SKM-1 (cell line): ENCODE data around the gene FAF1.
"Not testable (repeated sequence)": the region's sequence is repeated elsewhere in the genome, so short reads cannot be mapped to it uniquely, and the experiment has no call there.

Source experiments
- DNase-seq: peaks from one replicate; lab custom pipeline; 2025; ENCODE audit not compliant: unreplicated experiment; lab: John Stamatoyannopoulos, UW

The FAF1 gene

DNA sequence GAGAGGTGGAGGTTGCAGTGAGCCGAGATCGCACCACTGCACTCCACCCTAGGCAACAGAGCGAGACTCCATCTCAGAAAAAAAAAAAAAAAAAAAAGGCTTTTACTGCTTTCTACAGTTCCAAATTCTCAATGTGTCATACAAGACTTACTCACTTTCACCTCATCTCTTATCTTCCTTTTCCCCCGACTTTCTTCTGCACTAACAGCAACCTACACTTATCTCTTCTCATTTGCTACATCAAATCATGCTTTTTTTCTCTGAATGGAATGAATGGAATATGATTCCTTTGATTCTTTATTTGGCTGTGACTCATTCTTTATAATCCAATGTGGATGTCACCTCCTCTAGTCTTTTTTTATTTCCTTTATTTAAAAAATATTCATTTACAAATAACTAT lies 368.5 kb downstream of the FAF1 start:
- DNase-seq, result no peak

DNA sequence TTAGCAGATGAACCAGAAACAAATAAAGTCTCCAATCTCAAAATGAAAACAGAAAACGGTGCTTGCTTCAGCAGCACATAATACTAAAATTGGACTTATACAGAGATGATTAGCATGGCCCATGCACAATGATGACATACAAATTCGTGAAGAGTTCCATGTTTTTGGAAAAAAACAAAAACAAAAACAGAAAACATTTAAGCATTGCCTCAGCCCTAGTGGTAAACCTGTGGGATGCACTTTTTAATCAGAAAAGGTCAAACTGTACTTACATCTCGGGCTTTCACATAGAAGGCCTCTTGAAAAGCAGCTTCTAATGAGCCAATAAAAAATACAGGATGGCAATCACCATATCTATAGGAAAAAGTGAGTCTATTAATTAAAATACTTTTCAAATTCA lies 377.7 kb downstream of the FAF1 start:
- DNase-seq, result no peak

DNA sequence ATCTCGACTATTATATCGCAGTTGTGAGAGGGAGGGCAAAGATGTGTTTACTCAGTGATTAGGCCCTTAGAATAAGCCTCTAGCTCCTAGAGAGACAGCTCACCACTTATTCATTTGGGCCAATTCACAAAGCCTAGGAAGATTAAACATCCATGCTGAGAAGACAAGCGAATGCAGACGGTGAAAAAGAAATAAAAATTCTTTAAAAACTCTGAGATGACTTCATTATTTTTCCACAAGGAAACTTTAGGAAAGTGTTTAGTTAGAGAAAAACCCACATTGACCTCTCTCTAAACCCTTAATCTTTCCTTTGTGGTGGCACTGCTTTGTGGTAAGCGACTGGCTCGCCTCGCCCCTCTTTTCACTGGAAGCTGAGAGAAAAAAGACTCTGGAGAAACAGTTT lies 390.0 kb downstream of the FAF1 start:
- no peak for DNase-seq

DNA sequence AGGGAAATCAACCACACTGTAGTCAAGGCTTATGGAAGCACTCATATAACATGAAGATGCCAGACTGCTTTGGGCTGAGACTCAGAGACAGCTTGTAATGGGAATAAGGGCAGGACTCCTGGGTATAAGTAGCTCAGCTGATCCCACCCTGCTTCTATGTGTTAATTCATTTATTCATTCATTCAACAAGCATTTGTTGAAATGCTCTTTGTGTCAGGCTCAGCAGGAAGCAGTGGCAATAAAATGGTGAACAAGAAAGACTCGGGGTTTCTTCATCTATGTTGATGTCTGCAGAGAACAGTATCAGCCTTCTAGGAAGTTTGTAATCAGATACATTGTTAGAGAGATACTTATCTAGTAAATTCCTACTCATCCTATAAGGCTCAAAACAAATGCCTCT lies 391.3 kb downstream of the FAF1 start:
- DNase-seq, result no peak

DNA sequence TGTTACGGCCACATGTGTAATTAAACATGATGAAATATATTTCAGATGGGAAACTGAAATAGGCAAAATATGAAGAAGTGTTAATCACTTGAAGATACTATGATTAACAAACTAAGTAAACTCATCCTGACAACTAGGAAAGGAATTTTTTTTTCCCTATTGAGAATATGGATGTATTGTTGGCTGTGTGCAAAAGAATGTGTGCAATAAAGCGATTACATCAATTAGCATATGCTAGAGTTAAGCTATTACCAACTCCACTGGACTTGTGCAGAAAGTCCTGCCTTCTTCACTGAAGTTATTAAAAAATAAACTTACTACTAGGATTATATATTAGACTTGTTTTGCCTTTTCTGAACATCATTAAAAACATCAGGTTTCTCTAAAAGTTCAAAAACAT lies 393.7 kb downstream of the FAF1 start:
- no peak for DNase-seq

DNA sequence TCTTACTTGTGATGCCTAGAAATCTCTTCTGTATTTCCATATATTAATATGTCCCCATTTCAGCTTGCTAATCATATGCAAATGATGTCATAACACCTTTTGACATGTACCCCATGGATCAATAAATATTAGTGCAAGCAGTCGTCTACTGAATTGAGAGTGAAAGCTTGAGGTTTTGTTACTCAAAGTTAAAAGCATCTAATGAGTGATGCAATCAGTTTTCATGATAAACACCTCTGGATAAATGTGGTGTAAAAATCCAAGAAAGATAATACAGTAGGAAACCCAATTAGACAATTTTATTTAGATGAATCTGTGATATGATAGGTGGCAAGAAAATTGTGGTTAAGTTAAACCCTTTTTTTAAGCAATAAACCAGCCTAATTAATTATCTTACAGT lies 395.6 kb downstream of the FAF1 start:
- no peak for DNase-seq

DNA sequence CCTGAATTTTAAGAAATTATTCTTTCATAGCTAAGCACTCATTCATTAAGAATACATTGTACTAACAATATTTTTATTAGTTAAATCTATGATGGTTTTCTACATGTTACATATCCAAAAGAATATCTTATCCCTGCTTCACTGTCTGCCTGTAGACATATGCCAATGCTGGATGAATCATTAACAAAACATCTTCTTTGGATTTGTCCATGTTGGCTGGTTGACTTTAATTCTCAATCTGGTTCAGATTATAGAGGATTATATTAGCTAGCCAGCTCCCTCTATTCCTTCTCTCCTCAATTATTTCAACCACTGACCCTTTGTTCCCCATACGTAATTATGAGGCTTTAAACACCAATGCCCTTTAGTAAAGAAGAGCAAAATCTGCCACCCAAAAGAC lies 398.0 kb downstream of the FAF1 start:
- no peak for DNase-seq

DNA sequence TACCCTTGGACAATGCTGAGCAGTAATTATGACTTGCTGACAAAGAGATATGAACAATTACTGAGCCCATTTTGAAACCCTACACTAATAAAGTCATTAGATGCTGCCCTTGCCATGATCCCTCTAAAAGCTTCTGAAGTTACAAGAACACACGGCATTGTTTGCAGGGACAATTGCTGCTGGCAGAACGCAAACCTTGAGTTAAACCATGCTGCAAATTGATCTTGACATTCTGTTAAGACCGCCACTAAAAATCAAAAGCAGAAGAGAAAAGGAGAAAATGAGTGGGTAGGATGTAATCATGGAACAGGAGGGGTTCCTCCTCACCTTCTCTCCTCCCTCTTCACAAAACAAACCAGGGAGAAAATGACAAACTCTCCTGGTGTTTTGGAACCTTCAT lies 400.6 kb downstream of the FAF1 start:
- no peak for DNase-seq

DNA sequence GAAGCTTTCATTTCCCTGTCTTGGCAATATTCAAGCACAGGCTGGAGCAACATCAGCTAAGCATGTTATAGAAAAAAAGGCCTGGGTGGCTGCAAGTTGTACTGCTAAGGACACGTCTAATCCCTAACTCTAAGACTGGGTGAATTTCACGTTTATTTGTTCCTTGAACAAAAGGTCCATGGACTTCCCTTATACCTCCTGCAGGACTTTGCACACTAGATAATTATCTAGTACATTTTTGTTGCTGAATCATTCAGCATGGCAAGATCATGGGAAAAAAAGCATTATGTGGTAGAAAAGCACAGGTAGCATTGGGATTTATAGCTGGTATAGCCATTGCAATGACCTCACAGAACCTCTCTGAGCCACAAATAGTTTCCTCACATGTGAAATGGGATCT lies 406.1 kb downstream of the FAF1 start:
- DNase-seq, result no peak

DNA sequence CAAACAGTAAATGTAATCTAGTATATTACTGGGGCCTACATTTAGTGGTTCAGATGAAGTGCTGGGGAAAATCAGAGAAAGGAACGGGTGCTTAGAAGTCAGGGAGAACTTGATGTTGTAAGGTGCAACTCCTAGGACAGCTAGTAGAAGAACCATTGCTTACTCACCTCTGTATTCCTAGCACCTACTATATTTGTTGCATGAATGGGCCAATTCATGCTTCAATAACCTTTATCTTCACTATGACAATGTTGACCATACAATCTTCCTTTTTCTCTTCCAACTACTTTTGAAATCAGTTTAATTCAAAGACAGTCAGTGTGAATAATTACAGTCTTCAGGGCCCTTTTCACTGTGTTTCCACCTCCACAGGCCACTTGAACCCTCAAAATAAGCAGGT lies 411.8 kb downstream of the FAF1 start:
- no peak for DNase-seq

DNA sequence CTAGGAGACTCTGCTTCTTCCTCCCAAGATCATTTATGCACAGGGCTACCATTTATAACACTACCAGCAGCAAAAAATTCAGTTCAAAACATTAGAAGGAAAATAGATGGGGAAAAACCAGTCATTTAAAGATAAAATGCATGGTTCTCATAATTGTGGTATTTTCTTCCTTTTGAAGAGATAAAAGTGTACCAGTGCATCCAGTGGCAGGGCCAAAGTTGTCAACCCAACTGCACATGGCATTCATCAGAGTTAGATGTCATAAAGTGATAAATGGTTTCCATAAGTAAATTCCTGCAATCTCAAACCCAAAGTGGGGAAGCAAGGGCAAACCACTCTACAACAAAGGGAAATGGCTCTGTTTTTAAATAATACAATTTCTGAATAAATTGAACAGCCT lies 417.7 kb downstream of the FAF1 start:
- no peak for DNase-seq

DNA sequence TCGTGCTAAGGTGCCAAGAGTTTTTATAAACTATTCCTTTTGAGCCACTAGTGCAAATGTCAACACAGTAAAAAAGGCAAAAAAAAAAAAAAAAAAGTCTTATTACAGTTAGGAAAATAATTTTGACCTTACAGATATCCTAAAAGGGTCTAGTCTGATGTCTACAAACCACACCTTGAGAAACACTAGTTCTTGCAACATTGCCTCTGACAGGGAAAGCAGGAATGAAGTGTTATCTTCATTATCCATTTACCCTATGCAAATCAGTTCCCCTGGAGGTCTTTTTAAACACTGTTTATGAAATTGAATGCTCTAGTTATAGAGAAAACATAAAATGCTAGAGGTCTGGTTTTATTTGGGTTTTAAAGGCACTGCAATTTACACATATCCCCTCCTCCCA lies 421.6 kb downstream of the FAF1 start:
- no peak for DNase-seq

DNA sequence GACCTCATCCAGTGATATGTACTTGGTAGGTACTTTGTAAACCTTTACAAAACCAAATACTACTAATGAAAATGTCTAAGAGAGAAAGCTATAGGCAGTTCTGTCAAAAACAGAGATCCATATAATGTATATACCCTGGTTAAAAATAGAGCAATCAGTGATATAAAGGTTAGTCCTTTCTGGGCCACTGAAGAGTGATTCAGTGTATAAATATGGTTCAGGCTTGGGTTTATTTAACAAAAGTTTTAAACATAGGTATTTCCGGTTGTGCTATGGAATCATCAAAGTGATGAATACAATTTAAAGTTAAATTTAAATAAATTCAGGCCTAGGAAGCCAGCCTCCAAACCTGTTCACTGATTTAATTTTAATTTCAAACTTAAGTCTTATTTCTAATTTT lies 428.5 kb downstream of the FAF1 start:
- no peak for DNase-seq

DNA sequence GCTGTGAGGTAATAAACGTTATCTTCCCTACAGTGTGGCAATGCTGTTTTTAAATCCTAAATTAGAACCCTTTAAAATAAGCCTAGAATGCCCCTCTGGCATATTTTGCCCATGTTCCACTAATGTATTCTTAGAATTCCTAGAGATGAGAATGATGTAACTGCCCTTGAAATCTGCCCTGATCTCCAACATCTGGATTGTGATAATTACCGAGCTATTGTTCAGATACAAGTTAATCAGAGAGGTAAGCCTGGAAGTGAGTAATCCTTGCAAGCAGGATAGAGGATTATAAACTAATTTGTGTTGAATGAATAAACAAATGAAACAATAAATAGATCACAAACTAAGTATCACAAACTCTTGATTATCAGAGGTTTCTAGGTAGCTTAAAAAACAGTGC lies 429.0 kb downstream of the FAF1 start:
- DNase-seq, result no peak

DNA sequence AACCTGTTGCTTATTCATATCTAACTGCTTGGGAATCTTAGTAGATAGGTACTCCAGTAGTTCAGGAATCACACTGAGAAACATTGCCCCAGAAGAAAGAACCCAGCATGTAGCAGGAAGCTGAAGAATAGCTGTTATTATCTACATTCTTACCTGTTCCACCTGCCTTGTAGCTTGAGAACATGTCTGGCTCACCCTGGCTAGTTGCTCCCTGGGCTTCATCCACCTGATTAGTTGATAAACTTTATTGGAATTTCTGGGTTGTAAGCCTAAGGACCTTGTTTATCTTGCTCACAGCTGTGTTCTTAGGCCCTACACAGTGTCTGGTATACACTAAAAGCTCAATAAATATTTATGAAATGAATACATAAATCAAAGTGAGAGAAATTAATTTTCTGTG lies 430.6 kb downstream of the FAF1 start:
- DNase-seq, result no peak

DNA sequence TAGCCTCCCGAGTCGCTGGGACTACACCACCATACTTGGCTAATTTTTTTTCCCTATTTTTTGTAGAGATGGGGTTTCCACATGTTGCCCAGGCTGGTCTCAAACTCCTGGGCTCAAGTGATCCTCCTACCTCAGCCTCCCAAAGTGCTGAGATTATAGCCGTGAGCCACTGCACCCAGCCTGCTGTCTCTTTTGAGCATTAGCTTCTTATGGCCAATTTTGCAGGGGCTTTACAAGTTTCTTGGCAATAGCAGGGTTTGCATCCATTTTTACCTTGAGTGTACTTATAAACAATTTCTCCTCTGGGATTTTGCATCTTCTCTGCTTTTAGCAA lies 432.1 kb downstream of the FAF1 start:
- not testable (repeated sequence) for DNase-seq

DNA sequence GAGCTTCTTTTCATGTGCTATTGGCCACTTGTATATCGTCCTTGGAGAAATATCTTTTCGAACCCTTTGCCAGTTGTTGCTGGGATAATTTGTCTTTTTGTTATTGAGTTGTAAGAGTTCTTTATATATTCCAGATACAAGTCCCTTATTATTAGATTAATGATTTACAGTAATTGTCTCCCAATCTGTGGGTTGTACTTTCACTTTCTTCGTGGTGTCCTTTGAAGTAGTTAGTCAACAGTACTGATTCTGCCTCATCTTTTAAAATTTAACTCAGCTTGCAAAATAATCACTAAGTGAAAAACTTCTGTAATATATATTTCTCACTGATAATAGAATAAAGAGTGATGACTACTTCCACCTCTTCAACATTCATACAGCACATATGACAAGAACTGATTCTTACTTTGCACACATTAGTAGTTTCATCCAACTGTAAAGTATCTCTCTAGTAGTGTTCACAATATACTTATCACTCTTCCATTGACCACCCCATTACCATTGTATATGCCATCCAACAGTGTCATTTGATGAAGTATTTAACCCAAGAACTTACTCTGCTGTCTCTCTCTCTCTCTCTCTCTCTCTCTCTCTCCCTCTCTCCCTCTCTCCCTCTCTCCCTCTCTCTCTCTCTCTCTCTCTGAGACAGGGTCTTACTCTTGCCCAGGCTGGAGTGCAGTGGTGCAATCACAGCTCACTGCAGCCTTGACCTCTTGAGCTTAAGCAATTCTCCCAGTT lies 432.6 kb downstream of the FAF1 start:
- no peak for DNase-seq

DNA sequence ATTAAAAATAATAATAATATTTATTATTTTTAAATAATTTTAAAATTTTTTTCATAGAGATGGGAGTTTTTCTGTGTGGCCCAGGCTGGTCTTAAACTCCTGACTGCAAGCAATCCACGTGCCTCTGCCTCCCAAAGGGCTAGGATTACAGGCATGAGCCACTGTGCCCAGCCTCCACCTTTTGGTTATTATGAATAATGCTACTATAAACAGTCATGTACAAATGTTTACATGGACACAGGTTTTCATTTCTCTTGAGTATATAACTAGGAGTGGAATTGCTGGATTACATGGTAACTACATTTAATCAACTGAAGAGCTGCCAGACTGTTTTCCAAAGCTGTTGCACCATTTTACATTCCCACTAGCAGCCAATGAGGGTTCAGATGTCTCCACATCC lies 433.6 kb downstream of the FAF1 start:
- DNase-seq, result no peak

DNA sequence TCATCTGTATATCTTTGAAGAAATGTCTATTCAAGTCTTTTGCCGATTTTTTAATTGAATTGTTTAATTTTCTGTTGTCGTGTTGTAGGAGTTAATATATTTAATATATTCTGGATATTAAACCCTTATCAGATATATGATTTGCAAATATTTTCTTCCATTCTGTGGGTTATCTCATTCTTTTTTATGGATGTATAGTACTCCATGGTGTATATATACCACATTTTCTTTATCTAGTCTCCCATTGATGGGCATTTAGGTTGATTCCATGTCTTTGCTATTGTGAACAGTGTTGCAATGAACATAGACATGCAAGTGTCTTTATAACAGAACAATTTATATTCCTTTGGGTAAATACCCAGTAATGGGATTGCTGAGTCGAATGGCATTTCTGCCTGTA lies 436.5 kb downstream of the FAF1 start:
- DNase-seq, result no peak

DNA sequence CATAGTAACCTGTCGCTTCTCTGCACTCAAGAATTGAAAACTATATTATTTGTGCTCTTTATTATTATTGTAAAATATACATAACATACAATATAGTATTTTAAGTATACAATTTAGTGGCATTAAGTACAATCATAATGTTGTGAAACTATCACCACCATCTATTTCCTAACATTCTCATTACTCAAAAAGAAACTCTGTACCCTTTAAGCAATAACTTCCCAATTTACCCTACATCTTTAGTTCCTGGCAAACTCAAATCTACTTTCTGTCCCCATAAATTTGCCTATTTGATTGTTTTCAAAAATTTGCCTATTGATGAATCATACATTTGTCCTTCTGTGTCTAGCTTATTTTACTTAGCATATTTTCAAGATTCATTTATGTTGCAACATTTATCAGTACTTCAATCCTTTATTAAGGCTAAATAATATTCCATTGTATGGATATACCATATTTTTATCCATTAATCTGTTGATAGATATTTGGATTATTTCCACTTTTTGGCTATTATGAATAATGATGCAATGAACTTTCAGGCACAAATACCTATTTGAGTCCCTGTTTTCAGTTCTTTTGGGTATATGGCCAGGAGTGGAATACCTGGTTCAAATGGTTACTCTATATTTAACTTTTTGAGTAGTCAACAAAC lies 437.2 kb downstream of the FAF1 start:
- DNase-seq, result no peak

DNA sequence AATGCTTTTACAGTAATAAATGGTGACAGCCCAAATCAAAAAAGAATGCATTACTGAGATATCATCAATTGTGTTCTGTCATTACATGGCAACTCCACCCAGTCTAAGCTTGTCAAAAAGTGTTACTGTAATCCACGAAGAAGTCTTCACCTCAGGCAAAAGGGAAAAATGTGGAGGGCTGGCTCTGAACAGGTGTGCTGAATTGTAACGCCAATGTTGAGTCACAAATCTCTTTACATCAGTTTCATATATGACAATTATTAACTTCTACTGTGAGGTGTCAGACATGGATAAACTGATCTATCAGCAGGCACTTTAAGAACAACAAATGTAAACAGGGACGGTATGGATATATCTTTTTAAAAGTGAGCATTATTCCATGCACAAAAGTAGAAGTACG lies 438.4 kb downstream of the FAF1 start:
- DNase-seq, result no peak

DNA sequence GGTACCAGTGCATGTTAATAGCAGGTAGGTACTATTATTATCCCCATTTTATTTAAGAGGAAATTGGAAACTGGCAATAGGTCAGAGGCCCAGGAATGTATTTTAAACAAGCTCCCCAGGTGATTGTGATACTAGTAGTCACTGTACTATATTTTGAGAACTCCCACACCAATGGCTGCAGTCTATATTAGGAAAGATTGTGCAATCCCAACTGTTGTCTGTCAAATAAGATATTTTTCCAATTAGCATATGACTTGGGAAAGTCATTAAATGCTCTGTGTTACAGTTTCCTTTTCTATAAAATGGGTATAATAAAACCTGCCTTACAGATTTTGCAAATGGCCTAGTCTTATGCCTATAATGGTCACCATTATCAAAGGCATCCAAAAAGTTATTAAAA lies 442.6 kb downstream of the FAF1 start:
- DNase-seq, result no peak

DNA sequence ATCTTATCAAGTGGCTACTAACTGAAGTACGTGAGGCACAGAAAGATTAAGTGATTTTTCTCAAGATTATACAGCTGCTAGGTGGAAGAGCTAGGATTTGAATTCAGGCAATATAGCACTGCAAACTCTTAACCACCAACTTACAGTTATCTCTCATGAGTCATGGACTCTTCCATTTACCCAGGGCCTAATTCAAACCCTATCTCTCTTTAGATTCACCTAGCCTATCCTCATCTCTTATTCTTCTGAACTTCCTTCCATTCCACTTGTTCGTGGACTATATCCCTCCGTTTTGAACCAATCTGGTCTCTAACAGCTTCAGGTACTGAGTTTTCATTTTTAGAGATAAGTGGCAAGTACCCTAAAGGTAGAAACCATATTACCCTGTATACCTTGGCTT lies 444.0 kb downstream of the FAF1 start:
- DNase-seq, result no peak
